DMS114 treated with DMSO at 0.1 percent for 48 hours (cell line): Measurements from ENCODE around the gene OR52W1.

Experiments used
- DNase-seq: peaks from one replicate; lab custom pipeline; 2025; ENCODE audit not compliant: unreplicated experiment; lab: John Stamatoyannopoulos, UW

The OR52W1 gene

GRCh38 chr11:6199174-6199810 is at the start of gene OR52W1:
Gene OR52W1 (plus strand): TSS chr11:6199224. CDS start chr11:6199224, 0 bp downstream.
- DNase-seq, result no peak

- DNase-seq, result no peak
Observed at GRCh38 chr11:6151117-6151516, 47.9 kb upstream of the OR52W1 start.

GRCh38 chr11:6152126-6152525 is 46.9 kb upstream of the OR52W1 start:
- no peak for DNase-seq

GRCh38 chr11:6156628-6157359 is 42.2 kb upstream of the OR52W1 start:
- no peak for DNase-seq

GRCh38 chr11:6170226-6170625 is 28.8 kb upstream of the OR52W1 start, which contains the start of gene OR52B2:
Gene OR52B2 (minus strand): TSS chr11:6170326. CDS start chr11:6170326, 0 bp downstream.
- no peak for DNase-seq

- DNase-seq, result no peak
Observed at GRCh38 chr11:6175440-6175839, 23.6 kb upstream of the OR52W1 start.

GRCh38 chr11:6191742-6192141 is 7.3 kb upstream of the OR52W1 start:
- no peak for DNase-seq

GRCh38 chr11:6194065-6194581 is 4.9 kb upstream of the OR52W1 start:
- no peak for DNase-seq

GRCh38 chr11:6196396-6196795 is 2.6 kb upstream of the OR52W1 start:
- no peak for DNase-seq

GRCh38 chr11:6197466-6198200 is 1.4 kb upstream of the OR52W1 start:
- DNase-seq, result no peak

GRCh38 chr11:6200975-6201374 is 2.0 kb downstream of the OR52W1 start:
- no peak for DNase-seq

- DNase-seq, result no peak
Observed at GRCh38 chr11:6201481-6201880, 2.5 kb downstream of the OR52W1 start.

- no peak for DNase-seq
Observed at GRCh38 chr11:6202041-6202440, 3.0 kb downstream of the OR52W1 start.

- DNase-seq, result no peak
Observed at GRCh38 chr11:6203327-6203726, 4.3 kb downstream of the OR52W1 start.

- DNase-seq, result no peak
Observed at GRCh38 chr11:6204706-6205105, 5.7 kb downstream of the OR52W1 start.

- no peak for DNase-seq
Observed at GRCh38 chr11:6205366-6205765, 6.3 kb downstream of the OR52W1 start, which contains the start of gene C11orf42. Gene C11orf42 (plus strand): TSS chr11:6205557. CDS start chr11:6205616, 59 bp downstream.

GRCh38 chr11:6206456-6207180 is 7.6 kb downstream of the OR52W1 start:
- DNase-seq, result no peak

GRCh38 chr11:6209801-6210200 is 10.8 kb downstream of the OR52W1 start:
- DNase-seq, result no peak

- no peak for DNase-seq
Observed at GRCh38 chr11:6210274-6210955, 11.4 kb downstream of the OR52W1 start.

GRCh38 chr11:6214530-6214929 is 15.5 kb downstream of the OR52W1 start:
- no peak for DNase-seq
